ENCODE data around the gene C2orf76. TPM values are rescaled to one million over a fixed set of nuclear protein-coding genes. Genes with fewer than 3 reads are reported as not detected.

C2orf76 gene
- total RNA-seq, 4 donors from 2014 or later: 1.6 to 2.9 TPM; not detected in 2

DNA sequence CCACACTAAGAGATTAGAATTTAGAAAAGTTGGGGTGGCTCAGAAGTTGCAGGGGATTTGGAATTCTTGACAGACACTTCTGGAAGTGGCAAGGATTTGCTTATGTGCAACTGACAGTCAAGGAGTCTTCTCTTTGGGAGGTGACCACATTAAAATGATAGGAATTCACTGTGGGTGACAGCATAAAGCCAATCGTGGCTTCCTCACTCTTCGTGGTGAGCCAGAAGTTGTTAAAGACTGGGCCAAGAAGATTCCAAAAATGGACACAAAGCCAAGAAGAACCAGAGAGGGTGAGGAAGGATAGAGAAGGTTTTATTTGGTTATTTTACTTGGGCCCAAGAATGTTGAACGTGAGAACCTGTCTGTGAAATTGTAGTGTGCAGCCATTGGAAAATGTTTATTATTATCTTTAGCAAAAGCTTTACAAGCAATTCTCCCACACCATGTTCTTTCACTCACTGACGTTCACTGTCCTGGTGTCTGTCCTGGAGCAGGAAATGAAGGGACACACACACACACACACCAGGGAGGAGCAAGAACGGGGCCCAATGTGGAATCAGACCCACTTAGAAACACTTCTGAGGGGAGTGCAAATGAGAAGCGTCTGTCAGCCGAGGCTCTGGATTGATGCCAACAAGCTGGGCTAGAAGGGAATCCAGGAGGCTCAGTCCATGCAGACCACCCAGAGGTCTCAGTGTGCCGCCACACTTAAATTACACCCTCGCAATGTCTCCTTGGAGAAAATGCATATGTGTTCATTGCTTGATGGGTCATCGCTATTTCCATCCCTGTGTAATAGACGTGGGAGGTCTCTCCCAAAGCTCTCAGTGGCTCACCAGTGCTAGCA lies 105.8 kb downstream of the C2orf76 start:
- peak in 1 of 3 donors; percentile 28 for DNase-seq
- Histone ChIP-seq H3K4me3 (no peak overlapping the region), H3K27me3 (no peaks in the 10 kb centered on the region), H3K27ac (no peak overlapping the region), H3K9me3 (no peaks in the 10 kb centered on the region), H3K4me1 (no peaks in the 10 kb centered on the region), H3K36me3 (no peaks in the 10 kb centered on the region)
- TF ChIP-seq CTCF (IDR thresholded peaks at IDR 0.05) (no peak), POLR2A (IDR thresholded peaks at IDR 0.05) (no peak)

- no peak overlapping the region for H3K4me3 ChIP-seq
- H3K27me3 ChIP-seq: no peaks in the 10 kb centered on the region
- no peak overlapping the region for H3K27ac ChIP-seq
- no peaks in the 10 kb centered on the region for H3K36me3 ChIP-seq
- peak in 1 of 3 donors; percentile 32 for DNase-seq
- H3K4me1 ChIP-seq: no peaks in the 10 kb centered on the region
- no peaks in the 10 kb centered on the region for H3K9me3 ChIP-seq
- TF ChIP-seq CTCF (IDR thresholded peaks at IDR 0.05) (no peak), POLR2A (IDR thresholded peaks at IDR 0.05) (no peak)
These were observed 107.3 kb downstream of the C2orf76 start for GRCh38 chr2:119259296-119259860.

DNA sequence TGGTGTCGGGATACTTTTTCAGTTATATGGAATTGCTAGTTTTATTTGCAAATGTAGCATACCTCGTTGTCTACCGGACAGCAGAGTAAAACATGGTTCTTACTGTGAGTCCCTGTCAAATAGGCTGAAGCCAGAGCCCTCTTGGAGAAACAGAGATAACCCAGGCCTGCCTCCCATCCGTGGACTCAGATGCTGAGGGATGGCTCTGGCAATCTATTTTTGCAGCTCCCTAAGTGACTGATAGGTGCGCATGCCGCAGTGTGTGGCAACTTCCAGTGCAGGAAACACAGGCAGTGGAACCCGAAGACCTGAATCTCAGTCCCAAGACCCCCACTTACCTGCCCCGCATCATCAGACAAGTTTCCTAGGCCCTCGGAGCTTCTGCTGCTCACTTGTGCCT lies 109.4 kb downstream of the C2orf76 start:
- Histone ChIP-seq H3K9me3 (no peaks in the 10 kb centered on the region), H3K4me3 (no peak overlapping the region), H3K27me3 (no peaks in the 10 kb centered on the region), H3K36me3 (no peaks in the 10 kb centered on the region), H3K4me1 (no peaks in the 10 kb centered on the region), H3K27ac (no peak overlapping the region)
- TF ChIP-seq CTCF (IDR thresholded peaks at IDR 0.05): no peak
- TF ChIP-seq POLR2A (IDR thresholded peaks at IDR 0.05): no peak
- no peak for DNase-seq

DNA sequence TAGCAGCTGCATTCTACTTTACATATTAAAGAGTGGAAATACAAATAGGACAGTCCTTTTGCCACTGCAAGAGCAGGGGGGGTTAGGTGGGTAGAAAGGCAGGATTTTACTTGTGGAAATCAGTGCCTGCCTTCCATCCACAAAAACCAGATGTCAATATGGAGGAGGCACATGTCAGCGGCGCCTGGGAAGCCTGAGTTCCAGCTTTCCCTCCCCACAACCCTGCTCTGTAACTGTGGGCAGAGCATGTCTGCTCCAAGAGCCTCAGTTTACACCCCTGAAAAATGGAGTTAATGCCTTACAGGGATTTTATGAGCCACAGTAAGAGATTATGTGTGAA lies 110.1 kb downstream of the C2orf76 start:
- no peak for TF ChIP-seq POLR2A (IDR thresholded peaks at IDR 0.05)
- TF ChIP-seq CTCF (IDR thresholded peaks at IDR 0.05): no peak
- no peak overlapping the region for H3K27ac ChIP-seq
- H3K36me3 ChIP-seq: no peaks in the 10 kb centered on the region
- no peaks in the 10 kb centered on the region for H3K27me3 ChIP-seq
- H3K4me3 ChIP-seq: no peak overlapping the region
- no peak for DNase-seq
- H3K4me1 ChIP-seq: no peaks in the 10 kb centered on the region
- no peaks in the 10 kb centered on the region for H3K9me3 ChIP-seq

DNA sequence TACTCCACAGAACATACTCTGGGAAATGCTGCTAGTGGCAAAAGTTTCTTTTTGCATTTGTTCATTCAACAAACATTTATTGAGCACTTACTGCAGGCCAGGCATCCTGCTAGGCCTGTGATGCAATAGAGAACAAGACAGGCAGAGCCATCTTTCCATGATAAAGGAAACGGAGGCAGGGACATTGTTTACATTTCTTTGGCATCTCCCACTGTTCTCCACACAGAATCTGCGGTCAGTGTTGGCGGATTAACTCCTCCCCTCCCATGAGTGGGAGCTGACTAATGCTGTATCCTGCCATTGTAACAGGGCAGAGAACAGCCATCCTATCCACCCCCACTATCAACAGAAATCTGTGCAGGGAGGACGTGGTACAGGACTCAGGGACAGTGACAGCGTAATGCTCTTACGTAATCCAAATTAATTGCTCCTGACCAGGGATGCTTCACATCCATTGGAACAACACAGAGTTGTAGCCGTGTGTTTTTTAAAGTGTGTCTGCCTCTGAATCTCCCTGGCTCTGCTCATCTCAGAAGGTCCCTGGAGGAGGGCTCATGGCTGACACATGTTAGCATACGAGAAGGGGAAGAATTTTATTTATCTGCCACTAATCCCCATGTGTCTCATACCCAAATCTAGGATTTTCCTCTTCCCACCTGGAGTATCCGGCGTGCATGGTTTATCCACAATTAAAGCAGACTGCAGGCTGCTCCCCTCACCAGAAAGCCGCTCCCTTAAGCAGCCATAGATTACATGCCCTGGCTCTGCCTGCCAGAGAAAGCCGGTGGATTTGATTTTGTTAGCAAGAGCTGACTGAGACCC lies 110.7 kb downstream of the C2orf76 start:
- no peak for DNase-seq
- Histone ChIP-seq H3K27me3 (no peaks in the 10 kb centered on the region), H3K4me1 (no peaks in the 10 kb centered on the region), H3K36me3 (no peaks in the 10 kb centered on the region), H3K9me3 (no peaks in the 10 kb centered on the region), H3K27ac (no peak overlapping the region), H3K4me3 (no peak overlapping the region)
- TF ChIP-seq CTCF (IDR thresholded peaks at IDR 0.05) (no peak), POLR2A (IDR thresholded peaks at IDR 0.05) (no peak)

All from Peyer's patch (tissue), 4 donors.